Activated CD4-positive, alpha-beta T cell treated with anti-CD3 and anti-CD28 coated beads for 24 hours (primary cell): ENCODE results near the gene CXCL1.

Experiments
- DNase-seq, 2 donors: peaks; one replicate each; pipeline ENCODE4 v3.0.0-alpha.2; 2020; ENCODE audit warnings: low read depth in 2 of 2

The CXCL1 gene

DNA sequence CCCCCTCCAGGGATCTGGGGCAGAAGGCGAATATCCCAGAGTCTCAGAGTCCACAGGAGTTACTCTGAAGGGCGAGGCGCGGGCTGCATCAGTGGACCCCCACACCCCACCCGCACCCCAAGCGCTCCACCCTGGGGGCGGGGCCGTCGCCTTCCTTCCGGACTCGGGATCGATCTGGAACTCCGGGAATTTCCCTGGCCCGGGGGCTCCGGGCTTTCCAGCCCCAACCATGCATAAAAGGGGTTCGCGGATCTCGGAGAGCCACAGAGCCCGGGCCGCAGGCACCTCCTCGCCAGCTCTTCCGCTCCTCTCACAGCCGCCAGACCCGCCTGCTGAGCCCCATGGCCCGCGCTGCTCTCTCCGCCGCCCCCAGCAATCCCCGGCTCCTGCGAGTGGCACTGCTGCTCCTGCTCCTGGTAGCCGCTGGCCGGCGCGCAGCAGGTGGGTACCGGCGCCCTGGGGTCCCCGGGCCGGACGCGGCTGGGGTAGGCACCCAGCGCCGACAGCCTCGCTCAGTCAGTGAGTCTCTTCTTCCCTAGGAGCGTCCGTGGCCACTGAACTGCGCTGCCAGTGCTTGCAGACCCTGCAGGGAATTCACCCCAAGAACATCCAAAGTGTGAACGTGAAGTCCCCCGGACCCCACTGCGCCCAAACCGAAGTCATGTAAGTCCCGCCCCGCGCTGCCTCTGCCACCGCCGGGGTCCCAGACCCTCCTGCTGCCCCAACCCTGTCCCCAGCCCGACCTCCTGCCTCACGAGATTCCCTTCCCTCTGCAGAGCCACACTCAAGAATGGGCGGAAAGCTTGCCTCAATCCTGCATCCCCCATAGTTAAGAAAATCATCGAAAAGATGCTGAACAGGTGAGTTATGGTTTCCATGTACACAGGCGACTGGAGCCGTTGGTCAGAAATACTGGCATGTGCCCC, at the start of gene CXCL1:
Gene CXCL1 (plus strand): TSS at position 264 of the 926 bp plus-strand sequence. CDS start 78 bp downstream, at position 342.
- DNase-seq: no peak

- DNase-seq: no peak
Measured at GRCh38 chr4:73821325-73821724, 47.9 kb upstream of the CXCL1 start.

GRCh38 chr4:73822389-73822788, 46.8 kb upstream of the CXCL1 start:
- DNase-seq: no peak

DNA sequence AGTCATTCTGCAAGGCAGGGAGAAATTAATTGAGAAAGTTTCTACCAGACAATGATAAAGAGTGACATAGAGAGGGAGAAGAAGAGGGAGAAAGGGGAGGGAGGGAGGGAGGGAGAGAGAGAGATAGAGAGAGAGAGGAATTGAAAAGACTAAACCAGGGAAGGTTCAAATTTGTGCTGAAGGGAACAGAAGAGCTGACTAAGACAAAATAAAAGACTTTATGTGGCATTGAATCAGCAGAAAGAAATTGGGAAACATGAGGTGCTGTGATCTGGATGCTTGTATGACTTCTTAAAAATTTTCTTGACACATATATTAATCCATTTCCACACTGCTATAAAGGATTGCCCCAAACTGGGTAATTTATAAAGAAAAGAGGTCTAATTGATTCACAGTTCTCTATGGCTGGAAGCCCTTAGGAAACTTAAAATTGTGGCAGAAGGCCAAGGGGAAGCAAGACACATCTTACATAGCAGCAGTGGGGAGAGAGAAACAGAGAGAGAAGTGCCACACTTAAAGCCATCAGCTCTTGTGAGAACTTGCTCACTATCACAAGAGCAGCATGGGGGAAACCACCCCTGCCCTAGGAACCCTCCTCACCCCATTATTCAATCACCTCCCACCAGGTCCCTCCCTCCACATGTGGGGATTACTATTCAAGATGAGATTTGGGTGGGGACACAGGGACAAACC, 46.2 kb upstream of the CXCL1 start:
- no peak for DNase-seq

DNA sequence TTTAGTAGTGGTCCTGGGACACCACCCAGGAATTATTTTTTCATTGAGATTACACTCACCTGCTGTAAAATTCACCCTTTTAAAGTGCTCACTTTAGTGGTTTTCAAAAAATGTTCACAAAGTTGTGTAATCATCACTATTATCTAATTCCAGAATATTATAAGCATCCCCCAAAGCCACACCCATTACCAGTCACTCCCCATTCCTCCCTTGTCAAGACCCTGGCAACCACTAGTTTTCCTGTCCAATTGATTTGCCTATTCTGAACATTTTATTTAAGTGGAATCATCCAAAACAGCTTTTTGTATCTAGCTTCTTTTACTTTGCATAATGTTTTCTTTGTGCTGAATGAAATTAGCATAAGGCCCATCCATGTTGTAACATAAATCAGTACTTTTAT, 45.4 kb upstream of the CXCL1 start:
- DNase-seq: no peak

DNA sequence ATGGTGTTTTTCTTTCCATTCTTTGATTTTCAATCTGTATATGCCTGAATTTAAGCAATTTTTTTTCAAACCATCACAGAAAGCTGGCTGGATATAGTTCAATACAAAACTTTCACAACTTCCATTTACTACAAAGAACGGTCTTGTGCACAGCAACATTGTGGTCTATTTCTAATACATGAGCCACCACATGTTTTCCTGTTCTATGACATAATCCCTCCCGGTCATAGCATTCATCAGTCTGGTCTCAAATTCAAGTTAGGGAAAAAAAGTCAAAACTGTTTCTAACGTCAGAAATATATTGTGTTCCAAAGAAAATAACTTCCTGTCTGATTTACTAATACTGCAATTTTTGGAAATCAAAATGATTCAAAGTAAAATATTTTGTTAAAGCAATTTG, 40.2 kb upstream of the CXCL1 start:
- no peak for DNase-seq

- no peak for DNase-seq
Measured at GRCh38 chr4:73831569-73831968, 37.6 kb upstream of the CXCL1 start.

GRCh38 chr4:73832651-73833237, 36.4 kb upstream of the CXCL1 start:
- DNase-seq: no peak

- DNase-seq: no peak
Measured at GRCh38 chr4:73836373-73837279, 32.6 kb upstream of the CXCL1 start, which contains the start of gene CXCL6. CXCL6 (plus strand) TSS chr4:73836678; CDS start chr4:73836751, 73 bp downstream.

DNA sequence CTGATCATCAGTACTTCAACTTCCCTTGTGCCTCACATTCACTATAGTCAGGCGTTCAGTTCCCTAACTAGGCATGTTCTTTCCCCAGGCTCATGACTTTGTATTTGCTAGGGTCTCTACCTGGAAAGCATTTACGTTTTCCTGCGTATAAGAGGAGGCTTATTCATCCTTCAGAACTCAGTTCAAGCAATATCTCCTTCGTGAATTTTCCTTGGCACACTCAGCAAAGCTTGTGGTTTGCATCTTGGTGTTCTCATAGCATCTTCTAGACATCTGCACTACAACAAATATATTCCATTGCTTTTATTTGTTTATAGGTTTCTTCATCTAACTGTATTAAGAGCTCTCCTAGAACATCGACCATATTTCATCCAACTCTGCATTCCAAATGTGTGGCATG, 30.1 kb upstream of the CXCL1 start:
- DNase-seq: no peak

DNA sequence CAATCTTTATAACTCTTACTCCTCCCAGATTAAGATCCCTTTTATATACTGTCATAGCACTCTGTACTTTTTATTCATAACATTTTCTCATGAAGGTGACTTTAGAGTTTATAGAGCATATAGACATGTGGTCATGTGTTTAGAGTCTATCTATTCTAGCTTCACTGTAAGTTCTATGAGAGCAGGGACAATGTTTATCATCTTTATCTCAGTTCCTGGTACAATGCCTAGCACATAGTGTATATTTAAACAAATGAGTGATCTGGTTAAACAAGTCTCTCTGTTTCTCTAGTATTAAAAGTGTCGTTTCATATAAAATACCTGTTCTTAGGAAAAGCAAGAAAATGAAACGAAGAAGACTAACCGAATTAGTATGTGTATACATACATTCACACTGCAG, 29.5 kb upstream of the CXCL1 start:
- no peak for DNase-seq

DNA sequence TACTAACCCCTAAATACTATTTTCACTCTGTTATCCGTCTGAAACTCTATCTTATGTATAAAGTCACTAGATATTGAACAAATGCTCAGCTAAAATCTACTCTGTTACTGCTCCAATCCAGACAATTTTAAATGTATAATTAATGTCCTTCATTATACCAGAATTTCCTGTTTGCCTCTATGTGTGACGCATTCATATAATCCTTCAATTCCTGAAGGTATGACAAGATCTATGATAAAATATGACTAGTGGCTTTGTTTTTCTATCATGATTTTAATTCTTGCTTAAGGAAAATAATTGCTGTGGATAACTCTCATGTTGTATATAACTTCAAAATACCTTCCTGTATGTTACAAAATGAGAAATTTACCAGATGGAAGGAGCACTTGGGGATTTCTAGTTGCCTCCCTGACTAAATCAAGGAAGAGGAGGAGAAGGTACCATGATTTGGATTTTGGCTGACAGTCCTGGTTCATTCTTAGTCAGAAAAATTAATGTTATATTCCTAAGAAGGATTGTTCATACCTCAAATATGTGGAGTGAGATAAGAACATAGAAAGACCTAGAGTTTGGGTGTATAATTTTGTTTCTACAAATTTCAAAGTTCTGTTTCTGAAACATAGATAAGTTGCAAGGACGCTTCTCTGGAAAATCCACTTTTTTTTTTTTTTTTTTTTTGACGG, 27.8 kb upstream of the CXCL1 start:
- DNase-seq: no peak

DNA sequence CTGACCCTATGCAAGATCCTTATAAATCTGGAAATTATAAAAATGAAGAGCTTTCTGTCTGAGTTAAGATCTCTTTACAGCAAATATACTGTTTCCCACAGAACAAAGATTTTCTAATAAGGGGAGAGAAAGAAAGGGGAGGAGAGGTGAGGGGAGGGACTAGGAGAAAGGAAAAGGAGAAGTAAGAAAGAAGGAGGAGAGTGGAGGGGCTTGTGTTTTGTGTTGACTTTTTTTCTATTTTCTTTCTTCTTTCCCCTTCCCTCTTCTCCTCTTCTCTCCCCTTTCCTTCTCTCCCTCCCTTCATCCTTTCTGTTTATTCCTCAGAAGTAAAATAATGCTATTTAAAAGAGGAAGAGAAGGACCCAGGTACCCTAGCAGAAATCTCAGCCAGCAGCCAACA, 26.5 kb upstream of the CXCL1 start:
- no peak for DNase-seq

GRCh38 chr4:73843369-73843768, 25.8 kb upstream of the CXCL1 start:
- no peak for DNase-seq

DNA sequence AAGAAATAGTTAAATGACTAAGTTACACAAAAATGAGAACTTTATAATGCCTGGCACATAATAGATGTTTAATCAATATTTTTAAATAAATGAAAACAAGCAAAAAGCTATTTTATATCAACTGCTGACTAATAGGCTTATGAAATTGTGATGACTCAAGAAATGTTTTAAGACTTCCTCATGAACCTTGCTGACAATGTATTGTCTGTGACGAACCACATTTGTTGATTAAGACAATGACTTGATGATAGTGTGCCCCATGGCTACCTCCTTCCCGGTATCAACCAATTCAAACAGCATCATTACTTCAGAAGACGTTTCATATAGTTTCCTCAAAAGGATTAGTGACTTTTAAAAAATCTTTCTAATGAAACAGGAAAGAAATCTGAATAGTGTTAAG, 24.8 kb upstream of the CXCL1 start:
- no peak for DNase-seq

- no peak for DNase-seq
Measured at GRCh38 chr4:73844806-73845205, 24.4 kb upstream of the CXCL1 start.

GRCh38 chr4:73847526-73848182, 21.5 kb upstream of the CXCL1 start:
- DNase-seq: no peak

- DNase-seq: no peak
Measured at GRCh38 chr4:73848183-73848777, 20.9 kb upstream of the CXCL1 start.

GRCh38 chr4:73850261-73850970, 18.8 kb upstream of the CXCL1 start:
- no peak for DNase-seq
